CD4-positive, alpha-beta T cell (primary cell): ENCODE data around the gene EID3. TPM values are rescaled to one million over a fixed set of nuclear protein-coding genes. Genes with fewer than 3 reads are reported as not detected.

Source experiments
- ATAC-seq: fragments of 200-7000 bp; cut with Tn5 transposase; one replicate; pipeline ENCODE4 v1.10.0; 2022; ENCODE audit warnings: mild to moderate bottlenecking; ENCODE audit not compliant: poor library complexity
- CTCF ChIA-PET: fragments of 350-600 bp; sonication (Branson Sonifier 250); formaldehyde crosslinking; loops from one replicate; lab custom pipeline; 2021; ENCODE audit warnings: antibody characterized with exemption, inconsistent platforms; lab: Charles Lee
- POLR2A ChIA-PET: fragments of 350-600 bp; sonication (Branson Sonifier 250); formaldehyde crosslinking; loops from one replicate; lab custom pipeline; 2021; ENCODE audit warnings: antibody characterized with exemption, inconsistent platforms; lab: Charles Lee
- DNase-seq, 14 experiments: peaks; one replicate each; pipeline ENCODE4 v3.0.0-alpha.2; 2013 to 2020; ENCODE audit warnings: mixed read lengths in 2 of 14
- H3K27ac ChIP-seq, 2 donors: one replicate each; pipeline versions ENCODE4 v1.5.1 to v1.7.0; 2013; ENCODE audit warnings: low read length in 2 of 2, low read depth in 1 of 2, mild to moderate bottlenecking in 1 of 2
- H3K27me3 ChIP-seq, 2 experiments: 1 replicate in 1 of 2; 2 replicates in 1 of 2; pipeline versions ENCODE4 v1.6.1 to v1.7.0; 2013; ENCODE audit warnings: low read length in 2 of 2, control low read depth in 1 of 2, mild to moderate bottlenecking in 1 of 2, moderate library complexity in 1 of 2; ENCODE audit not compliant: insufficient read depth in 2 of 2, control insufficient read depth in 1 of 2
- H3K36me3 ChIP-seq: one replicate; pipeline ENCODE4 v1.6.1; 2013; ENCODE audit warnings: low read length, control low read depth; ENCODE audit not compliant: insufficient read depth
- H3K4me1 ChIP-seq: one replicate; pipeline ENCODE4 v1.6.1; 2013; ENCODE audit warnings: low read length, control low read depth; ENCODE audit not compliant: insufficient read depth
- H3K4me3 ChIP-seq: one replicate; pipeline ENCODE4 v1.5.1; 2013; ENCODE audit warnings: mild to moderate bottlenecking, low read length, moderate library complexity
- H3K9me3 ChIP-seq, 2 experiments: 1 replicate in 1 of 2; 2 replicates in 1 of 2; pipeline versions ENCODE4 v1.6.1 to v1.7.0; 2013; ENCODE audit warnings: low read length in 2 of 2, mild to moderate bottlenecking in 2 of 2, control low read depth in 1 of 2, moderate library complexity in 1 of 2; ENCODE audit not compliant: control insufficient read depth in 1 of 2, insufficient read depth in 1 of 2
- H3K27ac Mint-ChIP-seq: one replicate; pipeline ENCODE4 v1.8.0; 2020; ENCODE audit warnings: mixed read lengths
- H3K27me3 Mint-ChIP-seq: one replicate; pipeline ENCODE4 v1.8.0; 2021; ENCODE audit warnings: mixed read lengths
- H3K36me3 Mint-ChIP-seq: one replicate; pipeline ENCODE4 v1.8.0; 2021; ENCODE audit warnings: low read depth, mixed read lengths
- H3K4me1 Mint-ChIP-seq: one replicate; pipeline ENCODE4 v1.8.0; 2021; ENCODE audit warnings: low read depth, mixed read lengths
- H3K4me3 Mint-ChIP-seq: one replicate; pipeline ENCODE4 v1.8.0; 2020; ENCODE audit warnings: mild to moderate bottlenecking, mixed read lengths
- H3K9me3 Mint-ChIP-seq: one replicate; pipeline ENCODE4 v1.8.0; 2020; ENCODE audit warnings: mixed read lengths
- CTCF ChIP-seq: fragments of 200-600 bp; IDR thresholded peaks from one replicate; pipeline ENCODE4 v1.8.0; 2022; ENCODE audit warnings: antibody characterized with exemption, mild to moderate bottlenecking
- intact Hi-C, 2 experiments: fragments of 100-400 bp; cut with DNase I in 1 of 2; cut with micrococcal nuclease in 1 of 2; formaldehyde crosslinking; loops; one replicate each; pipeline versions ENCODE4 v1.15.1 to v1.9.0; 2023 to 2025; cut with DNase I, micrococcal nuclease
- total RNA-seq, 174 experiments: library from RNA in 2 of 174; stranded (reverse) in 2 of 174; gene quantifications; one replicate each; pipeline ENCODE4 v1.2.3 and lab custom pipeline; 2021 to 2026

The EID3 gene
- total RNA-seq, 2 experiments from 2014 or later, result 13.5 to 14.3 TPM

DNA sequence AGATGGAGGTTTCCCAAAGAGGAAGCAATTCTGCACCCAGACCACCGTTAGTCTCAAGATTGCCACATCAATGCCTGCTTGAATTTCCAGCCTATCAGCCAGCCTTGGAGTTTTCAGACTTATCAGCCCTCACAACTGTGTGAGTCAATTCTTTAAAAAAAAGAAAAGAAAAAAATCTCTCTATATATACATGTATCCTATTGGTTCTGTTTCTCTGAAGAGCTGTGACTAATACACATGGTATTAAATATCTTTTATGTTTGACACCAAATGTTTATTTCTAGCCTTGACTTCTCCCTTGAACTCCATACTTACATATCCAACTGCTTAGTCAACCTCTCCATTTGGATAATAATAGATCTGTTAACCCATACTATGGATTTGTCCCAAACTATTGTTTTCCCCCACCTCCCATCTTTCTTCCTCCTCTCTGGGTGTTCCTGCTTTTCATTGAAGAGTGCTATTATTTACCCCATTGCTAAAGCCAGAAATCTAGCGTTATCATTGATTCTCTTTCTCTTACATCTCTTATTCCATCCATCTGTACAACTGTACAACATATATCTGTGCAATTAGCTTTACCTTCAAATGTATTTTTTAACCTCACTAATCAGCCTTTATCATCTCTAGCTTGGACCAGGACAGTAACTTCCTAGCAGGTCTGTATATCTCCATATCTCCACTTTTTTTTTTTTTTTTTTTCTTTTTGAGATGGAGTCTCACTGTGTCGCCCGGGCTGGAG lies 22.7 kb upstream of the EID3 start:
- ATAC-seq (no peak), DNase-seq (no peak)
- H3K27ac ChIP-seq, result no peak overlapping the region
- no peak for TF ChIP-seq CTCF
- peaks cover 7% of the 10 kb centered on the region for H3K4me1 ChIP-seq
- intact Hi-C loops, result loop anchor here (10.0 kb wide), 2 partner anchors 316 to 346 kb away; partner anchors contain the start of genes HSP90B1 (in 1 of the 2) and TDG (in 1 of the 2)
- no peak overlapping the region for H3K4me3 ChIP-seq
- peaks cover 0 to 7% of the 10 kb centered on the region in 2 experiments for H3K27me3 ChIP-seq
- peaks cover 9% of the 10 kb centered on the region for H3K4me1 Mint-ChIP-seq
- ChIA-PET POLR2A (no interaction called here), CTCF (no interaction called here)
- no peaks in the 10 kb centered on the region for H3K36me3 Mint-ChIP-seq
- no peaks in the 10 kb centered on the region for H3K9me3 ChIP-seq
- no peak overlapping the region for H3K27ac Mint-ChIP-seq
- no peaks in the 10 kb centered on the region for H3K36me3 ChIP-seq
- H3K4me3 Mint-ChIP-seq, result no peak overlapping the region
- peaks cover 10% of the 10 kb centered on the region for H3K27me3 Mint-ChIP-seq
- H3K9me3 Mint-ChIP-seq, result no peaks in the 10 kb centered on the region

DNA sequence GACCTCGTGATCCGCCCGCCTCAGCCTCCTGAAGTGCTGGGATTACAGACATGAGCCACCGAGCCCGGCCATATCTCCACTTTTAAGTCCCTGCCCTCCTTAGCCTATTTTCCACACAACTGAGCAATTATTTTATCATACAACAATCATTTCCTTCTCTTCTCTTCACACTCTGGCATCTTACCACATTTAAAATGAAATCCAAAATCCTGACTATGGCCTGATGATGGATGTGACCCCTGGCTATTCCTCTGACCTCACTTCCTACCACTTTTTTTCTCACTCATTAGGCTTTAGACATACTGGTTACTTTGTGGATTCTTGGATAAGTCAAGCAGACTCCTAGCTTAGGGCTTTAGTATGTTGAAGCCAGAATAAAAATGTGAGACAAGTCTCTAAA lies 21.9 kb upstream of the EID3 start:
- no peaks in the 10 kb centered on the region for H3K36me3 Mint-ChIP-seq
- Histone ChIP-seq H3K4me3 (no peak overlapping the region), H3K27ac (no peak overlapping the region), H3K27me3 (peaks cover 0 to 7% of the 10 kb centered on the region in 2 experiments), H3K4me1 (peaks cover 9% of the 10 kb centered on the region), H3K36me3 (no peaks in the 10 kb centered on the region), H3K9me3 (no peaks in the 10 kb centered on the region)
- H3K9me3 Mint-ChIP-seq, result no peaks in the 10 kb centered on the region
- ATAC-seq (no peak), DNase-seq (no peak)
- intact Hi-C loops, result loop anchor here (10.0 kb wide), 2 partner anchors 317 to 347 kb away; partner anchors contain the start of genes HSP90B1 (in 1 of the 2) and TDG (in 1 of the 2)
- ChIA-PET POLR2A (no interaction called here), CTCF (interaction anchor here (1.2 kb wide), 1 partner anchor 62 kb away, joined by 4 read pairs; no protein-coding TSS in a partner anchor)
- peaks cover 10% of the 10 kb centered on the region for H3K27me3 Mint-ChIP-seq
- TF ChIP-seq CTCF, result no peak
- peaks cover 10% of the 10 kb centered on the region for H3K4me1 Mint-ChIP-seq
- no peak overlapping the region for H3K4me3 Mint-ChIP-seq
- no peak overlapping the region for H3K27ac Mint-ChIP-seq

DNA sequence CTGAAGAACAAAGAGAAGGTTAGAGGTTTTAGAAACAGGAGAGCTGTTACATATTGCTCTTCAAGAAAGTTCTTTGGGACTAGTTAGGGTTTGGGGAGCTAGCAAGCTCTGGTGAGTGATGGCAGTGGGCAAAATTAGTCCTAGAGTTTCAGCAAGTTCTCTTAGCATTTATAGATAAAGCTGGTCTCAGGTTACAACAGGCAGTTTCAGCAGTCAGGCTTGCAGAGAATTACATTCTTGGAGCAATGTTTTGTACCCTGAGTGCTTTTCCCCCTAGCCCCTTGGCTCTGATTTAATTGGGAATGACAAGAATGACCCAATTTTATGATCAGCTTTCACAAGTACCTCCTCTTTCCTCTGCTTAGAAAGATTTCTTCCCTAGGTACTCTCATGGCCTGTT lies 21.4 kb upstream of the EID3 start:
- peaks cover 4% of the 10 kb centered on the region for H3K36me3 Mint-ChIP-seq
- no peaks in the 10 kb centered on the region for H3K9me3 ChIP-seq
- DNase-seq, result no peak
- ChIA-PET POLR2A (no interaction called here), CTCF (interaction anchor here (1.2 kb wide), 1 partner anchor 62 kb away, joined by 4 read pairs; no protein-coding TSS in a partner anchor)
- TF ChIP-seq CTCF, result no peak
- H3K27me3 ChIP-seq, result peaks cover 0 to 7% of the 10 kb centered on the region in 2 experiments
- H3K4me1 ChIP-seq, result peaks cover 10% of the 10 kb centered on the region
- H3K4me3 ChIP-seq, result no peak overlapping the region
- no peaks in the 10 kb centered on the region for H3K36me3 ChIP-seq
- H3K27me3 Mint-ChIP-seq, result peaks cover 10% of the 10 kb centered on the region
- ATAC-seq, result no peak
- H3K4me3 Mint-ChIP-seq, result no peak overlapping the region
- intact Hi-C loops, result loop anchor here (10.0 kb wide), 2 partner anchors 317 to 347 kb away; partner anchors contain the start of genes HSP90B1 (in 1 of the 2) and TDG (in 1 of the 2)
- H3K9me3 Mint-ChIP-seq, result no peaks in the 10 kb centered on the region
- peaks cover 15% of the 10 kb centered on the region for H3K4me1 Mint-ChIP-seq
- H3K27ac ChIP-seq, result no peak overlapping the region
- H3K27ac Mint-ChIP-seq, result no peak overlapping the region
